IMR-90 (cell line): ENCODE measurements around the gene SHC2.

Experiments used
- CEBPB ChIP-seq: IDR thresholded peaks from 2 replicates; pipeline ENCODE4 v1.6.1; 2012; ENCODE audit warnings: low read depth, low read length, improper control_type of control experiment
- CTCF ChIP-seq: conservative IDR thresholded peaks from 2 replicates; pipeline ENCODE4 v1.5.1; 2012; ENCODE audit warnings: mild to moderate bottlenecking, low read depth, low read length, improper control_type of control experiment
- MXI1 ChIP-seq: IDR thresholded peaks from 2 replicates; pipeline ENCODE4 v1.6.1; 2012; ENCODE audit warnings: low read depth, mild to moderate bottlenecking, low read length, moderate library complexity, borderline replicate concordance
- NFE2L2 ChIP-seq: fragments of 150-350 bp; IDR thresholded peaks from 2 replicates; pipeline ENCODE4 v1.6.1; 2016; ENCODE audit warnings: low read depth, mild to moderate bottlenecking, low read length
- POLR2A ChIP-seq: IDR thresholded peaks from 2 replicates; pipeline ENCODE4 v1.6.1; 2012; ENCODE audit warnings: mild to moderate bottlenecking, low read depth, low read length
- RFX5 ChIP-seq: IDR thresholded peaks from 2 replicates; pipeline ENCODE4 v1.8.0; 2012; ENCODE audit warnings: low read depth, mild to moderate bottlenecking, low read length, moderate library complexity
- SMC3 ChIP-seq: fragments of 150-350 bp; IDR thresholded peaks from 2 replicates; pipeline ENCODE4 v1.6.1; 2016; ENCODE audit warnings: low read depth, mild to moderate bottlenecking, antibody characterized with exemption, low read length, moderate library complexity
- USF2 ChIP-seq: fragments of 150-350 bp; IDR thresholded peaks from 2 replicates; pipeline ENCODE4 v1.6.1; 2017; ENCODE audit warnings: mild to moderate bottlenecking, antibody characterized with exemption, low read length, low read depth

DNA sequence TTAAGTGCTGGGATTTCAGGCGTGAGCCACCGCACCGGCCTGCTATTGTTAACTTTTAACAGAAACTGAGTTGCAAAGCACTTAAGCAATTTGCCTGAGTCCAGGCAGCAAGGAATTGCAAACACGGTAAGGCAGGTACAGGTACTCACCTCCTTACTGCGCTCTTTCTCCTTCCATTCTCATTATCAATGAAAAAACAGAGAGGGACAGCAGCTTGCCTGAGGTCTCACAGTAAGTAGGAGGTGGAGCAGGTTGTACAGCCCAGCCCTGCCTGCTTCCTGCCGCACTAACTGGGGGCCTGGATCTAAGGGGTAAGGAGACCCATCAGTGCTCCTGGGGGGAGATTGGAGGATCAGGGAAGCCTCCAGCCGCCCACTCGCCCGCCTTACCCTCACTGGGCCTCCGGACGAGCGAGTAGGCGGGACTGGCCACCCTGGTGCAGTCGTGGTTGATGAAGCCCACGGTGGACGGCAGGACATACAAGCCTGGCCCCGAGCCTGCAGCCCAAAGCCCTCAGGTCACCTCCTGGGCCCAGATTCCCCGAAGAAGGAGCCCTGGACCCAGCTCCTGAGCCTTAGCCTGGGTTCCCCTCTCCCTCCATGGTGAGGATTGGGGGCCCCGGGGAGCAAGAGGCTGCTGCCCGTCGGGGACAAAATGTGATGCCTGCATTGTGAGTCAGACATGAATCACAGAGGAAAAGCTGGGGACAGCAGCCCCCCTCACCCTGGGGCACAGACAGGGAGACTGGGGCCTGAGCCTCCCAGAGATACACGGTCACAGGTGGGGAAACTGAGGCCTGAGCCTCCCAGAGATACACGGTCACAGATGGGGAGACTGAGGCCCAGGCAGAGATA lies 11.4 kb upstream of the SHC2 start:
- TF ChIP-seq CTCF: no peak
- no peak for TF ChIP-seq POLR2A
- TF ChIP-seq USF2: no peak
- TF ChIP-seq CEBPB: no peak
- TF ChIP-seq NFE2L2: no peak
- no peak for TF ChIP-seq SMC3
- TF ChIP-seq MXI1: no peak
- TF ChIP-seq RFX5: no peak
